ENCODE results near the gene KRT34.

DNA sequence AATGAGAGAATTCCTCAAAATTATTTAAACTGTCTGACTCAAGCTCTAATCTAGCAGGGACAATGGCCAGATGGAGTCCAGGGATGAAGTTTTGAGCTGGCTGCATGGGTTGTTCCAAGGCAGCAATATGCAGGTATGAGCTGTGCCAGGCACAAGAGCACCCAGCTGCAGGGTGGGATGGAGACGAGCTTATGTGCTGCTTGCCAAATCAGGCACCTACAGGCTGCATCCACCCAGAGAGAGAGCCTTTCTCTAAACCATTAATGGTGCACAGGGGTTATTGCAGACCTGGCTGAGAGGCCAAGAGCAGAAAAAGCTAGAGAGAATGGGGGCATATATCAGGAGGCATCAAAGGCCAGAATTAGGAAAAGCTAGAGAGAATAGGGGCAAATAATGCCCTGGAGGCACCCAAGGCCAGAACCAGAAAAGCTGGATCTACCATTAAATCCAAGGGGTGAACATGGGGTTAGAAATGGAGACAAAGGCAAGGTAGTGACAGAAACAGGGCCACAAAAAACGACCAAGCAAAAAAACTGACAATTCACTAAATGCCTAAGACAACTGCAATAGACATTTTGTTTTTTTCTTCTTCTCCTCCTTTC is 42.4 kb downstream of the KRT34 start:
- TF ChIP-seq, protein P1, sequence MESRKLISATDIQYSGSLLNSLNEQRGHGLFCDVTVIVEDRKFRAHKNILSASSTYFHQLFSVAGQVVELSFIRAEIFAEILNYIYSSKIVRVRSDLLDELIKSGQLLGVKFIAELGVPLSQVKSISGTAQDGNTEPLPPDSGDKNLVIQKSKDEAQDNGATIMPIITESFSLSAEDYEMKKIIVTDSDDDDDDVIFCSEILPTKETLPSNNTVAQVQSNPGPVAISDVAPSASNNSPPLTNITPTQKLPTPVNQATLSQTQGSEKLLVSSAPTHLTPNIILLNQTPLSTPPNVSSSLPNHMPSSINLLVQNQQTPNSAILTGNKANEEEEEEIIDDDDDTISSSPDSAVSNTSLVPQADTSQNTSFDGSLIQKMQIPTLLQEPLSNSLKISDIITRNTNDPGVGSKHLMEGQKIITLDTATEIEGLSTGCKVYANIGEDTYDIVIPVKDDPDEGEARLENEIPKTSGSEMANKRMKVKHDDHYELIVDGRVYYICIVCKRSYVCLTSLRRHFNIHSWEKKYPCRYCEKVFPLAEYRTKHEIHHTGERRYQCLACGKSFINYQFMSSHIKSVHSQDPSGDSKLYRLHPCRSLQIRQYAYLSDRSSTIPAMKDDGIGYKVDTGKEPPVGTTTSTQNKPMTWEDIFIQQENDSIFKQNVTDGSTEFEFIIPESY (IDR thresholded peaks at IDR 0.05; ENCODE audit: borderline replicate concordance, low read depth), result no peak
- TF ChIP-seq EZH2phosphoT487 (IDR thresholded peaks at IDR 0.05; ENCODE audit: borderline replicate concordance, low read depth) (no peak), CTCF (IDR thresholded peaks at IDR 0.05) (no peak), POLR2AphosphoS5 (IDR thresholded peaks at IDR 0.05; ENCODE audit: low read depth, low read length) (no peak), CHD2 (IDR thresholded peaks at IDR 0.05; ENCODE audit: low read length, partially characterized antibody) (no peak), RFX5 (IDR thresholded peaks at IDR 0.05; ENCODE audit: low read length) (no peak), PBX3 (IDR thresholded peaks at IDR 0.05) (no peak)
- TF ChIP-seq, protein P2, sequence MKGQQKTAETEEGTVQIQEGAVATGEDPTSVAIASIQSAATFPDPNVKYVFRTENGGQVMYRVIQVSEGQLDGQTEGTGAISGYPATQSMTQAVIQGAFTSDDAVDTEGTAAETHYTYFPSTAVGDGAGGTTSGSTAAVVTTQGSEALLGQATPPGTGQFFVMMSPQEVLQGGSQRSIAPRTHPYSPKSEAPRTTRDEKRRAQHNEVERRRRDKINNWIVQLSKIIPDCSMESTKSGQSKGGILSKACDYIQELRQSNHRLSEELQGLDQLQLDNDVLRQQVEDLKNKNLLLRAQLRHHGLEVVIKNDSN (IDR thresholded peaks at IDR 0.05; ENCODE audit: borderline replicate concordance, low read depth), result no peak
- TF ChIP-seq, protein P3, sequence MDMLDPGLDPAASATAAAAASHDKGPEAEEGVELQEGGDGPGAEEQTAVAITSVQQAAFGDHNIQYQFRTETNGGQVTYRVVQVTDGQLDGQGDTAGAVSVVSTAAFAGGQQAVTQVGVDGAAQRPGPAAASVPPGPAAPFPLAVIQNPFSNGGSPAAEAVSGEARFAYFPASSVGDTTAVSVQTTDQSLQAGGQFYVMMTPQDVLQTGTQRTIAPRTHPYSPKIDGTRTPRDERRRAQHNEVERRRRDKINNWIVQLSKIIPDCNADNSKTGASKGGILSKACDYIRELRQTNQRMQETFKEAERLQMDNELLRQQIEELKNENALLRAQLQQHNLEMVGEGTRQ (IDR thresholded peaks at IDR 0.05; ENCODE audit: borderline replicate concordance, low read depth, low read length), result no peak
- TF ChIP-seq, protein P4, sequence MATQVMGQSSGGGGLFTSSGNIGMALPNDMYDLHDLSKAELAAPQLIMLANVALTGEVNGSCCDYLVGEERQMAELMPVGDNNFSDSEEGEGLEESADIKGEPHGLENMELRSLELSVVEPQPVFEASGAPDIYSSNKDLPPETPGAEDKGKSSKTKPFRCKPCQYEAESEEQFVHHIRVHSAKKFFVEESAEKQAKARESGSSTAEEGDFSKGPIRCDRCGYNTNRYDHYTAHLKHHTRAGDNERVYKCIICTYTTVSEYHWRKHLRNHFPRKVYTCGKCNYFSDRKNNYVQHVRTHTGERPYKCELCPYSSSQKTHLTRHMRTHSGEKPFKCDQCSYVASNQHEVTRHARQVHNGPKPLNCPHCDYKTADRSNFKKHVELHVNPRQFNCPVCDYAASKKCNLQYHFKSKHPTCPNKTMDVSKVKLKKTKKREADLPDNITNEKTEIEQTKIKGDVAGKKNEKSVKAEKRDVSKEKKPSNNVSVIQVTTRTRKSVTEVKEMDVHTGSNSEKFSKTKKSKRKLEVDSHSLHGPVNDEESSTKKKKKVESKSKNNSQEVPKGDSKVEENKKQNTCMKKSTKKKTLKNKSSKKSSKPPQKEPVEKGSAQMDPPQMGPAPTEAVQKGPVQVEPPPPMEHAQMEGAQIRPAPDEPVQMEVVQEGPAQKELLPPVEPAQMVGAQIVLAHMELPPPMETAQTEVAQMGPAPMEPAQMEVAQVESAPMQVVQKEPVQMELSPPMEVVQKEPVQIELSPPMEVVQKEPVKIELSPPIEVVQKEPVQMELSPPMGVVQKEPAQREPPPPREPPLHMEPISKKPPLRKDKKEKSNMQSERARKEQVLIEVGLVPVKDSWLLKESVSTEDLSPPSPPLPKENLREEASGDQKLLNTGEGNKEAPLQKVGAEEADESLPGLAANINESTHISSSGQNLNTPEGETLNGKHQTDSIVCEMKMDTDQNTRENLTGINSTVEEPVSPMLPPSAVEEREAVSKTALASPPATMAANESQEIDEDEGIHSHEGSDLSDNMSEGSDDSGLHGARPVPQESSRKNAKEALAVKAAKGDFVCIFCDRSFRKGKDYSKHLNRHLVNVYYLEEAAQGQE (IDR thresholded peaks at IDR 0.05; ENCODE audit: low read depth, low read length), result no peak
